Measurements from ENCODE around the gene WTAP.
"Not testable (repeated sequence)": the region's sequence is repeated elsewhere in the genome, so short reads cannot be mapped to it uniquely, and the experiment has no call there.

Gene WTAP

DNA sequence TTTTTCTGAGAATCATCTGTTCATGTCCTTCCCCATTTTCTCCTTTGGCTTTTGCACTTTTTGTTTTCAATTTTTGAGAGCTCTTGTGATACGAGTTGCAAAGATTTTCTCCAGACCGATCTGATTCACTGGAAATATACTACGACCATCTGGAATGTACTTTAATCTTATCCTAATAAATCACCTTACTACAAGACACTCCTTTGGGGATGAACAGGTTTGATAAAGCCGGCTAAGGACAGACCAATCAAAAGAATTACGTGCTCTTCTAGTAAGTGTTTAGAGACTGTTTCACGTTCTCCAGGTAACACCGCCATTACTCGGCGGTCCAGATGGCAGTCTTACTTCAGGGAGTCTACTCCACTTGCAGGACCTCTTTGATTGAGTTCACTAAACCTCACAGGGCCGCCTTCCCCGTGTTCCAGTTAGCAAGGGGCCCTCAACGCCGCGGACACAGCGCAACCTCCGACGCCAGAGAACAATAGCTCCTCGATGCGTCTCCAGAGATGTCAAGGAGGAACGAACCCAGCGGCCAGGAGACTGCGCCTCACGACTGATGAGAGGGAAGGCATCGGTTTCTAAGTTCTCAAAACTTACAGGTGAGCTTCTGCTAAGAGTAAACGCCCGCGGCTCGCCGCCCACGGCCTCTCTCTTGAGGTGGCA lies 920 bp upstream of the WTAP start:
- intact Hi-C loops (cut with DNase I), result loop anchor here (2.0 kb wide), 1 partner anchor 64 kb away; the partner anchor contains the start of gene MRPL18

DNA sequence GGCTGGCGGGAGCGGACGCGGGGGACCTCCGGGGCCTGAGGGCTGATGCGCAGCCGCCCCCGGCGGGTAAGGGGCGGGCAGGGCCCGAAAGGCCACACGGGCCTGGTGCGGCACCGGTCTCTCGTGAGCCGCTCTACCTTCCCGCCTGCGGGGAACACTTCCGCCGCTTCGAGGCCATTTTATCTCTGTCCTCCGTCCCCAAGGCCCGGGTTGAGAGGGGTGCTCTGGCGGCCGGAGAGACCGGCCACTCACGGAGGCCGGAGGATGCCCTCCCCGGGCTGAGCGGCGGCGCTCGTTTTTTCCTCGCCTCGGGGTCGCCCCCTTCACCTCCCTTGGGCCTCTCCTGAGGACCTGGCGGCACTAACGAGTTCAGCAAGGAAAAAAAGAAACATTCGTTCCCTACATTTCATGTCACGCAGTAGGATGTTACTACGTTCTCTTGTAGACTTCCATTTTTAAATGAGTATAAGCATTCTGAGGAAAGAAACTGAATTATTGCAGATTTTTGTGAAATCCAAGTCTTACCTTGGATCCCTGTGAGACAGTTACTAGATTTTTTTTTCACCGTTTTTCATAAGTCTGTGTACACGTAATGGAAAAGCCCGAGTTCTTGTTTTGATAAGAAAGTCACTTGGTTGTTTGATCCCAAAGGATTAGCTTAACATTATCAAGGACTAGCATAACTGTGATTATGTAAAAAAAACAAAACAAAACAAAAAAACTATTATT lies 575 bp downstream of the WTAP start:
- no peak for DNase-seq
- intact Hi-C loops (cut with DNase I), result loop anchor here (1.0 to 2.0 kb wide), 3 partner anchors 33 to 63 kb away; partner anchors contain the start of genes MRPL18 and SOD2

More for the DNA sequence above, 920 bp upstream of the WTAP start:
- DNase-seq, result no peak

DNA sequence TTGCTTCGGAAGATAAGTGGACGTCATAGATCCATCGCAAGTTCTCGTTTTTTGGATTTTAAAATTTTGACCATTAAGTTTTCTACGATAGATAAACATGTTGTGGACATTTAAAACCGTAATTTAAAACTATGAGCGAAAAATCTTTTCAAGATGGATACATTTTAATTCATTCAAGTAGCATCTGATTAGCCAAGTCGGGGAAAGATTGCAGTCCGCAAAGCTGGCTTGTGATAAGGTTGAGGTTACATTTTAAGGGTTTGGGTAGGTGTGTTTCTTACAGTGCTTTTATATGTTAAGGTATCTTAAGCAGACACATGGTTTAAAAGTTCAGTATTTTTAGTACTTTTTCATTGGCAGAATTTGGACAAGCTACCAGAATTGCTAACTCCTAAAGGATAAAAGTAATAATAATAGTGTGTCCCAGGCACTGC lies 1.2 kb downstream of the WTAP start:
- no peak for DNase-seq

DNA sequence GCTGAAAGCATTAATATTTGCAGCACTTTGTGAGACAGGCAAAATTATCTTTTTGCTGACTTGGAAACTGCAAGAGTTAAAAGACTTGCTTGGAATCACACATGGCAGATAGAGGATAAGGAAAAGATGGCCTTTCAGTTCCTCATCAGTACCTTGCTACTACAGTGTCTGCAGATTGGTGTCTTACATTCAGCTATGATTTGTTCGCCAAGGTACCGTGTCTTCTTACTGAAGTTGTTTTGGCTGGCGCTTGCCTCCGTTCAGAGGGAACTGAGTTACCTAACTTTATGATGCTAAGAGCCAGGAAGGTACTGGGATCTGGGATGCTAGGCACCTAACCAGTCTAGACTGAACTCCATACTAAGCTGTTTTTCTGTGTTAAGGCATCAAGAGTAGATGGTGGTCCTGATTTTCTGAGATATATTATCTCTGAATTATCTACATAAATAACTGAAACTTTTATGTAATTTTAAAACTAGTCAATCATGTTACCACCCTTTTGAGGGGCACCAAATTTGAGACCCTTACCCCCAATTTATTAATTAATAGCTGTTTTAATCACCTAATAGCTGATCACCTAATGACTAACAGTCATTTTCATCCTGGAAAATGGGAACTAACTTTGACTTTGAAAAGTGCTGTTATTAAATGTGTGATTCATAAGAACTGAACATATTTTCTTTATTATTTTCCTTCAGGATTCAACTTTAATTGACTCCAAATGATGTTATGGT lies 2.5 kb downstream of the WTAP start:
- intact Hi-C loops (cut with DNase I), result no loop called here

More for the DNA sequence above, 1.2 kb downstream of the WTAP start:
- intact Hi-C loops (cut with DNase I), result no loop called here

DNA sequence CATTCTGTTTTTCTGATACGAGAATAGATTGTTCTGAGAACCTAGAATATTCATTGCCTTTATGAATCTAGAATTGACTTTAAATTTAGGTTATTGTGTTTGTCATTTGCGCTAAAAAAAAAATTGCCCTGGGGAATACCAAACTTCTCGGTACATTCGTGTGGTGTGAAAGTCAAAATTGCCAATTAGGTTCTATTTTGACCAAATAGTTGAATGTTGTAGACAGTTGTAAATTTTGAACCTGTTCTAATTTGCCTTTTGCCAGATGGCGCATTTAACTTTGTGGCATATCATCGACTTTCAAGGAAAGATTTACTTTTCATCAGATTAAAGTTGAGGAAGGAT lies 3.0 kb downstream of the WTAP start:
- intact Hi-C loops (cut with DNase I), result no loop called here
- no peak for DNase-seq

More for the DNA sequence above, 2.5 kb downstream of the WTAP start:
- DNase-seq, result no peak

DNA sequence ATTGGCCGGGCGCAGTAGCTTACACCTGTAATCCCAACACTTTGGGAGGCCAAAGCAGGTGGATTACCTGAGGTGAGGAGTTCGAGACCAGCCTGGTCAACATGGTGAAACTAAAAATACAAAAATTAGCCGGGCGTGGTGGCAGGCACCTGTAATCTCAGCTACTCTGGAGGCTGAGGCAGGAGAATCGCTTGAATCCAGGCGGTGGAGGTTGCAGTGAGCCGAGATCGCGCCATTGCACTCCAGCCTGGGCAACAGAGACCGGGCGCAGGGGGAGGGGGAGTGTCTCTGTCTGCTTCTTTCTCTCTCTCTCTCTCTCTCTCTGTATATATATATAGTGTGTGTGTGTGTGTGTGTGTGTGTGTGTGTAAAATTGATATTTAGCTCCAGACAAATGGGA lies 5.2 kb downstream of the WTAP start:
- DNase-seq; intact Hi-C loops (cut with DNase I): not testable (repeated sequence)

DNA sequence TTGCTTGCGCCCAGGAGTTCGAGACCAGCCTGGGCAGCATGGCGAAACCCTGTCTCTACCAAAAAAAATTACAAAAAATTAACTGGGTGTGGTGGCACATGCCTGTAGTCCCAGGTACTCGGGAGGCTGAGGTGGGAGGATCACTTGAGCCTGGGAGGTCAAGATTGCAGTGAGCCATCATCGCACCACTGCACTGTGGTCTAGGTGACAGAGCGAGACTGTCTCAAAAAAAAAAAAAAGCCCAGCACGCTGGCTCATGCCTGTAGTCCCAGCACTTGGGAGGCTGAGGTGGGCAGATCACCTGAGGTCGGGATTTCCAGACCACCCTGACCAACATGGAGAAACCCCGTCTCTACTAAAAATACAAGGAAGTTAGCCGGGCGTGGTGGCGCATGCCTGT lies 6.1 kb downstream of the WTAP start:
- intact Hi-C loops (cut with DNase I); DNase-seq: not testable (repeated sequence)

DNA sequence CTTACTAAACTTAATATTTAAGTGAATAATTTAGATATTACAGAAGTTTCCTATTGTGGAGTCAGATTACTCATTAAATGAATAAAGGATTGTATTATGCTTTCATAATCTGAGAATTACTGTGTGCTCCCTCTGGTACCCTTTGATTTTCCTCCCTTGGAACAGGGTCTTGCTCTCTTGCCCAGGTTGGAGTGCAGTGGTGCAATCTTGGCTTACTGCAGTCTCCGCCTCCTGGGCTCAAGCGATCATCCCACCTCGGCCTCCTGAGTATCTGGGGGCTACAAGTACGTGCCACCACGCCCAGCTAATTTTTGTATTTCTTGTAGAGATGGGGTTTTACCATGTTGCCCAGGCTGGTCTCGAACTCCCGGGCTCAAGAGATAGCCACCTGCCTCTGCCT lies 9.6 kb downstream of the WTAP start:
- DNase-seq, result peak in 1 of 10 donors; percentile 56
- intact Hi-C loops (cut with DNase I), result no loop called here

DNA sequence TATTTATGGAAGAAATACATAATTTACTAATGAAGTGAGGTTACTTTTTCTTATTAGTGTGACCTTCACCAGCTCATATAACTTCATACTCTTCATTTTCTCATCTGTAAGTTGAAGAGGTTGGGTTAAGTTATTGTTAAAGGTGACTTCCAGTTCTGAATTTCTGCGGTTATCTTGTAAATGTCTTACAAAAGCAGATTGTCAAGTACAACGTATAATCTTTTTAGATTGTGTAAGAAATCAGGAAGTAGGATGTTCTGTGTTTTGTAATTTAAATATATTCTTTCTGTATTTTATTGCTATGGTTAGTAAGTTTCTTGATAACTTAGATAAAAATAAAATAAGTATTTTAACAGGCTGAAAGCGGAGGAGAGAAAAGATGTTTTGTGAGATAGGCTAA lies 12.0 kb downstream of the WTAP start:
- intact Hi-C loops (cut with DNase I), result no loop called here
- no peak for DNase-seq

DNA sequence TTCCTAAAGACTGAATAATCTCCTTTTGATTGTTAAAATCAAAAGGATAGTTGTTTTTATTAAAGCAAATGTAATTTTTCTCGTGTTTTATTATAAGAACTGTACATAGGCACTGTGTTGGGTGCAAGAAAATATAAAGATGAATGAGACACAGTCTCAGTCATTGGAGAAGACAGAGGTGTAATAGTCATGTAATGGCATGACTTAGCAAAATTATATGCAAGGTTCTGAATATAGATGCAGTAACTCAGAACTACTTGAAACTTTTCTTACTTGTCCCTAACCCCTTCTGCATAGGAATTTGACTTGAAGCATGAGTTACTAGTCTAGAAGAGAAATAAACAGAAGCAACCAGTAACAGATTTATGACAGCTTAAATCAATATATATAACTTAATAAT lies 14.9 kb downstream of the WTAP start:
- intact Hi-C loops (cut with DNase I), result no loop called here
- no peak for DNase-seq

DNA sequence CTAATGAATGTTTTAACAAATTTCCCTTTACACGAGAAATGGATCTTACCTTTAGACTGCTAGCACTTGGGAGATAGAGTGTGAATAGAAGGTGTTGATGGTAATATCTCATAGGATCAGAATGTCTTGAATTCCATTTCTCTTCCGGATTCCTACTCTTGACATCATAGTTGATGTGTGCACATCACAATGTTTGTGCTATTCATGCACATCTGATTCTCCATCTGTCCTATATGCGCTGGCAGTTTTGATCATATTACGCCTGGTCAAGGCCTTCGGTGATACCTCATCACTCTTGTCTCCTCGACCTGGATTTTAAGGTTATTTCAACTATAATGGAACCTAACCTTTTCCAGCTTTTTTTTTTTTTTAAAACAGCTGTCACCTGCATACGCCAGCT lies 17.8 kb downstream of the WTAP start:
- no peak for DNase-seq
- intact Hi-C loops (cut with DNase I), result no loop called here

DNA sequence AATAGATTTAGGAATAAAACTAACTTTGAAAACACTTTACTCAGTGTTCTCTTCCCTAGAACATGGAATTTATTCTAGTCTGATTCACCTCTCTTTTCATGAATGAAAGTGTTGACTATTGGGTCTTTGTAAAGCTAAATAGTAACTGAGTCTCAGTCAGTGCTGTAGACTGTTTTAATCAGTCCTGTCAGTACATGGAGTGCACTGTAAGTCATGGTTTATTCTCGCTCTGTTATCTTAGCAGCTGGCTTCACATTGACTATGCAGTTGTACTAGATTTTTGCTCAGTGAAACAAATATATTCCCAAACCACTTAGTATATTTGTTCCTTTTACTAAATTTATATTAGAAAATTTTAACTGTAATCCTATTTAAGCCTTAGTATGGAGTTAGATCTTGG lies 19.5 kb downstream of the WTAP start:
- intact Hi-C loops (cut with DNase I), result no loop called here

DNA sequence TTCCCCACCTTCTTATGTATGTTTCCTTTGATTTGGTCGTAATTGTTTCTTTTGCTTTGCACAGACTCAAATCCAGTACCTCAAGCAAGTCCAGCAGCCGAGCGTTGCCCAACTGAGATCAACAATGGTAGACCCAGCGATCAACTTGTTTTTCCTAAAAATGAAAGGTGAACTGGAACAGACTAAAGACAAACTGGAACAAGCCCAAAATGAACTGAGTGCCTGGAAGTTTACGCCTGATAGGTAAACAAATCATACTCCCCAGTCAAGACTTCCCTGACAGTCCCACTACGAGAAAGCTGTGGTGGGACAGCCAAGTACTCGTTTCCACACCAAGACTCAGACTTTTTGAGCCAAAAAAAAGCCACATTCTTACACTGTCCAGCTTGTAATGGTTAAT lies 20.8 kb downstream of the WTAP start:
- DNase-seq; intact Hi-C loops (cut with DNase I): not testable (repeated sequence)

More for the DNA sequence above, 19.5 kb downstream of the WTAP start:
- DNase-seq, result no peak

DNA sequence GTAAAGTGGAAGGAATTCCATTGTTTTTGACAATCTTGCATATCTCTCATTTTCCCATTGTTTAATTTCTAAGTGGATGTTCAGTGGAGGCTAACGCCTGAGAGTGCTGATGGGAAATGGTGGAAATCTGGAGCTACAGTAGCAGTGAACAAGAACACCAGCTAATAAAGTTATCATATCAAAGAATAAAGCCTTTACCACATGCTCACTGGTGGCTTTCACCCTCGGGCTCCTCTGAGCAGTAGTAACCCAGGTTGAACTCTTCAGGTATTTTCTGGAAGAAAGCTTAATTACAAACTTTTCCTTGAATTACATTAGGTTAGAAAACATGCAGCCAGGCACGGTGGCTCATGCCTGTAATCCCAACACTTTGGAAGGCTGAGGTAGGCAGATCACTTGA lies 24.1 kb downstream of the WTAP start:
- DNase-seq, result no peak
- intact Hi-C loops (cut with DNase I), result no loop called here

DNA sequence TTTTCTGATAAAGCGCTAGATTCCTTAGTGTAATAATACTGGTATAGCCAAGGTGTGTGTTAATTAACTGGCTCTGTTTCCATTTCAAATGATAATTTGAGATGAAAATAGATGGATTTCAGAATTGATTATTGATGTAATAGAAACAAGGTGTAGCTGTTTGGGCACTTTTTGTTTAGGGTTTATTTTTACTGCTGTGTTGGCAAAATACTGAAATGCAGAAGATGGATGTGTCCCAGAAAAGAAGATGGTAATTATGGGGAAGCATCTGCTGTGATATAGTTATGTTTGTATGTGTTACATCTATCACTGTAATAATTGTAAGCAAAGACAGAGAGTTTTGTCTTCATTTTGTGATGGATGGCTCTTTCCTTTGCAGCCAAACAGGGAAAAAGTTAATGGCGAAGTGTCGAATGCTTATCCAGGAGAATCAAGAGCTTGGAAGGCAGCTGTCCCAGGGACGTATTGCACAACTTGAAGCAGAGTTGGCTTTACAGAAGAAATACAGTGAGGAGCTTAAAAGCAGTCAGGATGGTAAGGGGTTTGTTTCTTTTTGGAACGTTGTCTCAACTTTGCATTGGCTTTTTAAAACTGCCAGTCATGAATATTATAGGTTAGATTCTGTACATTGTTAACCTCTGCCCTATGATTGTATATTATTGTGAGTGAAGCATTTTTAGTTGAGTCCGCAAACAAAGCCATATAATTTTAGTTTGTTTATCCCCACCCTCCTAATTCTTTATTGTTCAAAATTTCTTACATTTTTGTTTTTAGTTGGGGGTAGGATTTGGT lies 26.0 kb downstream of the WTAP start:
- intact Hi-C loops (cut with DNase I), result no loop called here
- no peak for DNase-seq

DNA sequence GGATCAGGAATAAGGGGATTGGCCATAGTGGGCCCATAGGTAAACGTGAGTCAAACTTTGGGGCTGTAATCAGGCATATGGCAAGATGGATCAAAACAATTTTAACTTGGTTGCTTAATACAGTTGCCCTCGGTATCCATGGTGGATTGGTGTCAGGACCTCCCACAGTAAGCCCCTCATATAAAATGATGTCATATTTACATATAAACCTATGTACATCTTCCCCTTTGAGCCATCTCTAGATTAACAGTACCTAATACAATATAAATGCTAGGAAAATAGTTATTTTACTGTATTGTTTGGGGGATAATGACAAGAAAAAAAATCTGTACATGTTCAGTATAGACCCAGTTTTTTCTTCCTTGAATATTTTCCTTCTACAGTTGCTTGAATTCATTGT lies 27.1 kb downstream of the WTAP start:
- DNase-seq, result no peak
- intact Hi-C loops (cut with DNase I), result no loop called here

DNA sequence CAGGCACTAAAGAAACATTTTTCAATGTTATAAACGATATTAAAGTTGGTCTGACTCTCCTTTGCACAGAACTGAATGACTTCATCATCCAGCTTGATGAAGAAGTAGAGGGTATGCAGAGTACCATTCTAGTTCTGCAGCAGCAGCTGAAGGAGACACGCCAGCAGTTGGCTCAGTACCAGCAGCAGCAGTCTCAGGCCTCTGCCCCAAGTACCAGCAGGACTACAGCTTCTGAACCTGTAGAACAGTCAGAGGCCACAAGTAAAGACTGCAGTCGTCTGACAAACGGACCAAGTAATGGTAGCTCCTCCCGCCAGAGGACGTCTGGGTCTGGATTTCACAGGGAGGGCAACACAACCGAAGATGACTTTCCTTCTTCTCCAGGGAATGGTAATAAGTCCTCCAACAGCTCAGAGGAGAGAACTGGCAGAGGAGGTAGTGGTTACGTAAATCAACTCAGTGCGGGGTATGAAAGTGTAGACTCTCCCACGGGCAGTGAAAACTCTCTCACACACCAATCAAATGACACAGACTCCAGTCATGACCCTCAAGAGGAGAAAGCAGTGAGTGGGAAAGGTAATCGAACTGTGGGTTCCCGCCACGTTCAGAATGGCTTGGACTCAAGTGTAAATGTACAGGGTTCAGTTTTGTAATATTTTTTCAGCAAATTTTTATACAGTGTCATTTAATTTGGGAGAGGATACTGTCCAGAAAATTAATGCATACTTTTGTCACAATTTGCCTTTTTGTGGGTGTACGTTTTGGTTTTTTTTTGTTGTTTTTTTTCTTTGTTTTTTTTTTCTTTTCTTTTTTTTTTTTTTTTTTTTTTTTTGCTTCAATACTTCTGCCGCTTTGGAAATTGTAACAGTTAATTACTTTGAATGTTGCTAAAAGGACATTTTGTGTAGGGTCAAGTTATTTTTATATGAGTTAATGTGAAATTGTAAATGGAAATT lies 27.9 kb downstream of the WTAP start:
- intact Hi-C loops (cut with DNase I), result no loop called here
- DNase-seq, result peak in 6 of 10 donors; percentile 13 to 81 (median 29)

DNA sequence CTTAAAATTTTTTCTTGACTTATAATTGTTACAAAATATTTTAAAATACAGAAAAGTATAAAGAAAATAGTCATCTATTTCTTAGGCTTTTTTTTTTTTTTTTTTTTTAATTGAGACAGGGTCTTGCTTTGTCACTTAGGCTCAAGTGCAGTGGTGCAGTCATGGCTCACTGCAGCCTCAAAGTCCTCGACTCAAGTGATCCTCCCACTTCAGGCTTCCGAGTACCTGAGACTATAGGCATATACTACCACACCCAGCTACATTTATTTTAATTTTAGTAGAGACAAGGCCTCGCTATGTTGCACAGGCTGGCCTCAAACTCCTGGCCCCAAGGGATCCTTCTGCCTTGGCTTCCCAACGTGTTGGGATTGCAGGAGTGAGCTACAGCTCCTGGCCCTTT lies 29.2 kb downstream of the WTAP start:
- intact Hi-C loops (cut with DNase I), result no loop called here
- DNase-seq, result no peak
